Measurements from ENCODE around the gene PKMYT1. TPM values are rescaled to one million over a fixed set of nuclear protein-coding genes. Genes with fewer than 3 reads are reported as not detected.

The PKMYT1 gene
- total and polyA plus RNA-seq, 9 of the 15 experiments (the other 6 are each of a cell fraction or from before 2014, with no cell fraction given): 8.7 to 201 (median 37.8) TPM

DNA sequence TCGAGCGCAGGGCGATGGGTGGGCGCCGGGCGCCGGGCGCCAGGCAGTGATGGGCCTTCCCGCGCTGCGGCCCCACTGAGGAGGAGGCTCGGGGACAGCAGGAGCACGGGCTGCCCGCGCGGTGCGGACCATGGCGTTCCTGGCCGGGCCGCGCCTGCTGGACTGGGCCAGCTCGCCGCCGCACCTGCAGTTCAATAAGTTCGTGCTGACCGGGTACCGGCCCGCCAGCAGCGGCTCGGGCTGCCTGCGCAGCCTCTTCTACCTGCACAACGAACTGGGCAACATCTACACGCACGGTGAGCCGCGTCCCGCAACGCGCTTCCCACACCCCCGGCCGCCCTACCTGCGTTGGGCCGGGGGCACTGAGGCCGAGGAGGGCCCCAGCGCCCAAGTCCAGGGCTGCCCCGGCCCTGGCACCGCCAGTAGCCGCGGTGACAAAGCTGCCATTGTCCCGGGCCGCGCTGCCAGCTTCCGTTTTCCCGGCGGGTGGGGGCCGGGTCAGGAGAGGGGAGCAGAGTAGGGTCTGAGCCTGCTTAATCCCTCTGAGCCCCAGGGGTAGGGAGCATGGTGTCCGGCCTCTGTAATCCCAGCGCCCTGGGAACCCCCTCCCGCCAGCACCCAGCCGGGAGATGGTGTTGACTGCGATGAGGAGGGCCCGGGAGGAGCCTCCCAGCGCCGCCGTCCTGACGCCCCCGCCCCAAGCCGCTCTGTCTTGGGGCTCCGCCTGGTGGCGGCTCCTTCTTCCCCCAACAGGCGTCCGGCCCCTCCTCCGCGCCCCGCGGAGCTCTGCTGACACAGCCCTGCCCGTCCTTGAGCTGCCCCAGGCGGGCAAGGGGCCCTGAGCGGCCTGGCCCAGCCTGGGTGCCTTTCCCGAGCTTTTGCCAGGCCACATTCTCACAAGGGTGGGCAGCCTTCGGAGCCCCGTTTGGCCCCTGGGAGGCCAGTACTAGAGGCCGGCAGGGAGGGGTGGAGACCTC is 10.4 kb downstream of the PKMYT1 start (continued):
- no peak for TF ChIP-seq HDAC3 (IDR thresholded peaks at IDR 0.05; ENCODE audit: borderline replicate concordance, partially characterized antibody)
- no peak for TF ChIP-seq ZNF311 (CRISPR knock-in tag; IDR thresholded peaks at IDR 0.05)
- TF ChIP-seq RHOXF2B (CRISPR knock-in tag; conservative IDR thresholded peaks at IDR 0.05): no peak
- no peak for TF ChIP-seq CBX5 (IDR thresholded peaks at IDR 0.05; ENCODE audit: borderline replicate concordance, low read depth)
- no peak for TF ChIP-seq MAFG (tag; conservative IDR thresholded peaks at IDR 0.05)
- TF ChIP-seq SIX5 (IDR thresholded peaks at IDR 0.05; ENCODE audit: borderline replicate concordance in 1 of 2, insufficient read depth in 1 of 2, low read depth in 1 of 2, low read length in 2 of 2): no peak
- TF ChIP-seq ZNF699 (CRISPR knock-in tag; IDR thresholded peaks at IDR 0.05; ENCODE audit: insufficient replicate concordance): no peak
- TF ChIP-seq, protein P1, sequence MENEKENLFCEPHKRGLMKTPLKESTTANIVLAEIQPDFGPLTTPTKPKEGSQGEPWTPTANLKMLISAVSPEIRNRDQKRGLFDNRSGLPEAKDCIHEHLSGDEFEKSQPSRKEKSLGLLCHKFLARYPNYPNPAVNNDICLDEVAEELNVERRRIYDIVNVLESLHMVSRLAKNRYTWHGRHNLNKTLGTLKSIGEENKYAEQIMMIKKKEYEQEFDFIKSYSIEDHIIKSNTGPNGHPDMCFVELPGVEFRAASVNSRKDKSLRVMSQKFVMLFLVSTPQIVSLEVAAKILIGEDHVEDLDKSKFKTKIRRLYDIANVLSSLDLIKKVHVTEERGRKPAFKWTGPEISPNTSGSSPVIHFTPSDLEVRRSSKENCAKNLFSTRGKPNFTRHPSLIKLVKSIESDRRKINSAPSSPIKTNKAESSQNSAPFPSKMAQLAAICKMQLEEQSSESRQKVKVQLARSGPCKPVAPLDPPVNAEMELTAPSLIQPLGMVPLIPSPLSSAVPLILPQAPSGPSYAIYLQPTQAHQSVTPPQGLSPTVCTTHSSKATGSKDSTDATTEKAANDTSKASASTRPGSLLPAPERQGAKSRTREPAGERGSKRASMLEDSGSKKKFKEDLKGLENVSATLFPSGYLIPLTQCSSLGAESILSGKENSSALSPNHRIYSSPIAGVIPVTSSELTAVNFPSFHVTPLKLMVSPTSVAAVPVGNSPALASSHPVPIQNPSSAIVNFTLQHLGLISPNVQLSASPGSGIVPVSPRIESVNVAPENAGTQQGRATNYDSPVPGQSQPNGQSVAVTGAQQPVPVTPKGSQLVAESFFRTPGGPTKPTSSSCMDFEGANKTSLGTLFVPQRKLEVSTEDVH (IDR thresholded peaks at IDR 0.05; ENCODE audit: low read depth, partially characterized antibody): peak; percentile 48
- peak; percentile 96 for TF ChIP-seq EGR1 (conservative IDR thresholded peaks at IDR 0.05)
- no peak for TF ChIP-seq DACH1 (IDR thresholded peaks at IDR 0.05; ENCODE audit: partially characterized antibody)
- TF ChIP-seq, protein P2, sequence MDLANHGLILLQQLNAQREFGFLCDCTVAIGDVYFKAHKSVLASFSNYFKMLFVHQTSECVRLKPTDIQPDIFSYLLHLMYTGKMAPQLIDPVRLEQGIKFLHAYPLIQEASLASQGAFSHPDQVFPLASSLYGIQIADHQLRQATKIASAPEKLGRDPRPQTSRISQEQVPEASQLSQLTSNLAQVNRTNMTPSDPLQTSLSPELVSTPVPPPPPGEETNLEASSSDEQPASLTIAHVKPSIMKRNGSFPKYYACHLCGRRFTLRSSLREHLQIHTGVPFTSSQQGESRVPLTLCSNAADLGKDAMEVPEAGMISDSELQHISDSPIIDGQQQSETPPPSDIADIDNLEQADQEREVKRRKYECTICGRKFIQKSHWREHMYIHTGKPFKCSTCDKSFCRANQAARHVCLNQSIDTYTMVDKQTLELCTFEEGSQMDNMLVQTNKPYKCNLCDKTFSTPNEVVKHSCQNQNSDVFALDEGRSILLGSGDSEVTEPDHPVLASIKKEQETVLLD (IDR thresholded peaks at IDR 0.05): no peak
- no peak for TF ChIP-seq RBM15 (IDR thresholded peaks at IDR 0.05; ENCODE audit: insufficient read depth, low read length)
- TF ChIP-seq, protein P3, sequence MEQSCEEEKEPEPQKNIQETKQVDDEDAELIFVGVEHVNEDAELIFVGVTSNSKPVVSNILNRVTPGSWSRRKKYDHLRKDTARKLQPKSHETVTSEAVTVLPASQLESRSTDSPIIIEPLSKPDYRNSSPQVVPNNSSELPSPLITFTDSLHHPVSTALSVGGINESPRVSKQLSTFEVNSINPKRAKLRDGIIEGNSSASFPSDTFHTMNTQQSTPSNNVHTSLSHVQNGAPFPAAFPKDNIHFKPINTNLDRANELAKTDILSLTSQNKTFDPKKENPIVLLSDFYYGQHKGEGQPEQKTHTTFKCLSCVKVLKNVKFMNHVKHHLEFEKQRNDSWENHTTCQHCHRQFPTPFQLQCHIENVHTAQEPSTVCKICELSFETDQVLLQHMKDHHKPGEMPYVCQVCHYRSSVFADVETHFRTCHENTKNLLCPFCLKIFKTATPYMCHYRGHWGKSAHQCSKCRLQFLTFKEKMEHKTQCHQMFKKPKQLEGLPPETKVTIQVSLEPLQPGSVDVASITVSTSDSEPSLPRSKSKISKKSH (CRISPR knock-in tag; IDR thresholded peaks at IDR 0.05): no peak
- no peak for TF ChIP-seq SMARCE1 (IDR thresholded peaks at IDR 0.05)
- TF ChIP-seq ZNF175 (CRISPR knock-in tag; IDR thresholded peaks at IDR 0.05; ENCODE audit: low read depth): no peak
- TF ChIP-seq ASH1L (IDR thresholded peaks at IDR 0.05; ENCODE audit: borderline replicate concordance, low read depth, partially characterized antibody): no peak
- no peak for TF ChIP-seq POLR3A (IDR thresholded peaks at IDR 0.05; ENCODE audit: borderline replicate concordance, extremely low read depth, insufficient read depth, insufficient read length)
- TF ChIP-seq SMARCA5 (IDR thresholded peaks at IDR 0.05): no peak
- TF ChIP-seq RAD21 (CRISPR knock-in tag; conservative IDR thresholded peaks at IDR 0.05 in 1 of 2, IDR thresholded peaks at IDR 0.05 in 1 of 2): peak; percentile 40 to 64; a peak in 3 of 4 replicates
- no peak for TF ChIP-seq ZNF232 (CRISPR knock-in tag; IDR thresholded peaks at IDR 0.05)
- TF ChIP-seq ZNF586 (CRISPR knock-in tag; conservative IDR thresholded peaks at IDR 0.05): no peak
